HEK293 (cell line): ENCODE data around the gene MTHFS.

Source experiments
- GLIS1 ChIP-seq: fragments of 450-650 bp; formaldehyde crosslinking; IDR thresholded peaks from 2 replicates; pipeline ENCODE4 v1.5.1; 2016; ENCODE audit warnings: missing biosample characterization, missing genetic modification characterization
- OVOL3 ChIP-seq: fragments of 450-650 bp; formaldehyde crosslinking; IDR thresholded peaks from 2 replicates; pipeline ENCODE4 v1.5.1; 2016; ENCODE audit warnings: missing biosample characterization, missing genetic modification characterization
- SCRT2 ChIP-seq: fragments of 450-650 bp; formaldehyde crosslinking; IDR thresholded peaks from 2 replicates; pipeline ENCODE4 v1.5.1; 2016; ENCODE audit warnings: missing biosample characterization, missing genetic modification characterization
- TCF7L2 ChIP-seq: IDR thresholded peaks from 2 replicates; pipeline ENCODE4 v1.6.1; 2011; ENCODE audit warnings: low read depth, mild to moderate bottlenecking, inconsistent platforms, low read length, moderate library complexity, borderline replicate concordance
- ZFP3 ChIP-seq: fragments of 450-650 bp; formaldehyde crosslinking; IDR thresholded peaks from 2 replicates; pipeline ENCODE4 v1.5.1; 2016; ENCODE audit warnings: low read depth, missing biosample characterization, missing genetic modification characterization
- ZNF174 ChIP-seq: fragments of 450-650 bp; formaldehyde crosslinking; IDR thresholded peaks from 2 replicates; pipeline ENCODE4 v1.5.0; 2017; ENCODE audit warnings: missing biosample characterization, mild to moderate bottlenecking, missing genetic modification characterization
- ZNF529 ChIP-seq: fragments of 450-650 bp; formaldehyde crosslinking; IDR thresholded peaks from 2 replicates; pipeline ENCODE4 v1.5.1; 2017; ENCODE audit warnings: missing genetic modification characterization, missing biosample characterization; ENCODE audit not compliant: insufficient replicate concordance
- ZNF561 ChIP-seq: fragments of 450-650 bp; IDR thresholded peaks from 2 replicates; pipeline ENCODE4 v1.5.1; 2018; ENCODE audit warnings: missing biosample characterization, missing genetic modification characterization, borderline replicate concordance
- ZNF610 ChIP-seq: fragments of 450-650 bp; formaldehyde crosslinking; IDR thresholded peaks from 2 replicates; pipeline ENCODE4 v1.5.1; 2016; ENCODE audit warnings: missing biosample characterization, missing genetic modification characterization, borderline replicate concordance
- ZNF747 ChIP-seq: fragments of 450-650 bp; formaldehyde crosslinking; IDR thresholded peaks from 2 replicates; pipeline ENCODE4 v1.5.1; 2016; ENCODE audit warnings: missing biosample characterization, missing genetic modification characterization
- ZNF776 ChIP-seq: fragments of 450-650 bp; formaldehyde crosslinking; IDR thresholded peaks from 2 replicates; pipeline ENCODE4 v1.5.0; 2017; ENCODE audit warnings: missing biosample characterization, missing genetic modification characterization, borderline replicate concordance
- TF ChIP-seq, protein P1 (sequence below): fragments of 450-650 bp; formaldehyde crosslinking; IDR thresholded peaks from 2 replicates; pipeline ENCODE4 v1.5.1; 2016; ENCODE audit warnings: missing biosample characterization, missing genetic modification characterization
- TF ChIP-seq, protein P2 (sequence below): fragments of 450-650 bp; formaldehyde crosslinking; optimal IDR thresholded peaks from 2 replicates; pipeline ENCODE3; 2016; ENCODE audit warnings: missing biosample characterization, mild to moderate bottlenecking, missing genetic modification characterization
- TF ChIP-seq, protein P3 (sequence below): fragments of 450-650 bp; formaldehyde crosslinking; IDR thresholded peaks from 2 replicates; pipeline ENCODE4 v1.5.1; 2016; ENCODE audit warnings: missing biosample characterization, missing genetic modification characterization

DNA sequence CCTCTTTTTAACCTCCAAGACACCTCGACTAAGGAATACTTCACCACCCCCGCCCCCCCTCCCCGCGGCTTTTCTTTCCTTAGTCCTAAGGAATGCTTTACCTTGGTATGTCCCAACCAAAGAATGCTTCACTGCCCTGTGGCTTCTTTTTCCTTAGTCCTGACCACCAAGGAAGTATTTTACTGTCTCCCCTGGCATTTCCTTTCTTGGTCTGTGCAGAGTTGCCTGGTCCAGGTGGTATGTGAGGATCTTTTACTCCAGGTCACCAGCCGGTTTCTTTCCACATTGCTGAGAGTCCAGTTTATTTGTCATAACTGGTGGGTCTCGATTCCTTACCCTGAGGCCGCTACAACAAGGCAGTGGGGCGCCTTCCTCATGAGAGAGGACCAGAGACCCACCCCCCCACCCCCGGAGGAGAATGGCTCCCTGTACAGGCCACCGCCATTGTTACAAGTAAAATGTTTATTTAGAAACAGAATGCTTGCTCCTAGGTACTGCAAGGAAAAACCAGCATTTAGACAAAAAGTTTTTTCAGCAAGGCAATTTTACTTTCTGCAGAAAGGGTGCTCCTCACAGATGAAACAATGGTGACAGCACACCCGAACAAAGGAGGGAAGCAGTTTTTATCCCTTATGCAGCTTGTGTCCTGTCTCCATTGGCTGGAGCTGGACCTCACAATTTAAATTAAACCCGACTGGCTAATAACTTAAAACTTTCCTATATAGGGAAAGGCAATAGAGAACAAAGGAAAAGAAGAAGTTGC, 23.1 kb upstream of the MTHFS start:
- TF ChIP-seq ZNF776 (tag by site-specific recombination): no peak
- TF ChIP-seq, protein P1, sequence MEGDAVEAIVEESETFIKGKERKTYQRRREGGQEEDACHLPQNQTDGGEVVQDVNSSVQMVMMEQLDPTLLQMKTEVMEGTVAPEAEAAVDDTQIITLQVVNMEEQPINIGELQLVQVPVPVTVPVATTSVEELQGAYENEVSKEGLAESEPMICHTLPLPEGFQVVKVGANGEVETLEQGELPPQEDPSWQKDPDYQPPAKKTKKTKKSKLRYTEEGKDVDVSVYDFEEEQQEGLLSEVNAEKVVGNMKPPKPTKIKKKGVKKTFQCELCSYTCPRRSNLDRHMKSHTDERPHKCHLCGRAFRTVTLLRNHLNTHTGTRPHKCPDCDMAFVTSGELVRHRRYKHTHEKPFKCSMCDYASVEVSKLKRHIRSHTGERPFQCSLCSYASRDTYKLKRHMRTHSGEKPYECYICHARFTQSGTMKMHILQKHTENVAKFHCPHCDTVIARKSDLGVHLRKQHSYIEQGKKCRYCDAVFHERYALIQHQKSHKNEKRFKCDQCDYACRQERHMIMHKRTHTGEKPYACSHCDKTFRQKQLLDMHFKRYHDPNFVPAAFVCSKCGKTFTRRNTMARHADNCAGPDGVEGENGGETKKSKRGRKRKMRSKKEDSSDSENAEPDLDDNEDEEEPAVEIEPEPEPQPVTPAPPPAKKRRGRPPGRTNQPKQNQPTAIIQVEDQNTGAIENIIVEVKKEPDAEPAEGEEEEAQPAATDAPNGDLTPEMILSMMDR (tag by site-specific recombination): no peak
- TF ChIP-seq TCF7L2: no peak
- no peak for TF ChIP-seq ZNF561
- TF ChIP-seq ZFP3: no peak
- TF ChIP-seq GLIS1: no peak
- TF ChIP-seq ZNF174: no peak
- TF ChIP-seq OVOL3 (tag by site-specific recombination): no peak
- no peak for TF ChIP-seq ZNF610
- no peak for TF ChIP-seq ZNF529
- TF ChIP-seq, protein P2, sequence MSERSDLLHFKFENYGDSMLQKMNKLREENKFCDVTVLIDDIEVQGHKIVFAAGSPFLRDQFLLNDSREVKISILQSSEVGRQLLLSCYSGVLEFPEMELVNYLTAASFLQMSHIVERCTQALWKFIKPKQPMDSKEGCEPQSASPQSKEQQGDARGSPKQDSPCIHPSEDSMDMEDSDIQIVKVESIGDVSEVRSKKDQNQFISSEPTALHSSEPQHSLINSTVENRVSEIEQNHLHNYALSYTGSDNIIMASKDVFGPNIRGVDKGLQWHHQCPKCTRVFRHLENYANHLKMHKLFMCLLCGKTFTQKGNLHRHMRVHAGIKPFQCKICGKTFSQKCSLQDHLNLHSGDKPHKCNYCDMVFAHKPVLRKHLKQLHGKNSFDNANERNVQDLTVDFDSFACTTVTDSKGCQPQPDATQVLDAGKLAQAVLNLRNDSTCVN: no peak
- TF ChIP-seq SCRT2 (tag by site-specific recombination): no peak
- TF ChIP-seq ZNF747 (tag by site-specific recombination): no peak
- TF ChIP-seq, protein P3, sequence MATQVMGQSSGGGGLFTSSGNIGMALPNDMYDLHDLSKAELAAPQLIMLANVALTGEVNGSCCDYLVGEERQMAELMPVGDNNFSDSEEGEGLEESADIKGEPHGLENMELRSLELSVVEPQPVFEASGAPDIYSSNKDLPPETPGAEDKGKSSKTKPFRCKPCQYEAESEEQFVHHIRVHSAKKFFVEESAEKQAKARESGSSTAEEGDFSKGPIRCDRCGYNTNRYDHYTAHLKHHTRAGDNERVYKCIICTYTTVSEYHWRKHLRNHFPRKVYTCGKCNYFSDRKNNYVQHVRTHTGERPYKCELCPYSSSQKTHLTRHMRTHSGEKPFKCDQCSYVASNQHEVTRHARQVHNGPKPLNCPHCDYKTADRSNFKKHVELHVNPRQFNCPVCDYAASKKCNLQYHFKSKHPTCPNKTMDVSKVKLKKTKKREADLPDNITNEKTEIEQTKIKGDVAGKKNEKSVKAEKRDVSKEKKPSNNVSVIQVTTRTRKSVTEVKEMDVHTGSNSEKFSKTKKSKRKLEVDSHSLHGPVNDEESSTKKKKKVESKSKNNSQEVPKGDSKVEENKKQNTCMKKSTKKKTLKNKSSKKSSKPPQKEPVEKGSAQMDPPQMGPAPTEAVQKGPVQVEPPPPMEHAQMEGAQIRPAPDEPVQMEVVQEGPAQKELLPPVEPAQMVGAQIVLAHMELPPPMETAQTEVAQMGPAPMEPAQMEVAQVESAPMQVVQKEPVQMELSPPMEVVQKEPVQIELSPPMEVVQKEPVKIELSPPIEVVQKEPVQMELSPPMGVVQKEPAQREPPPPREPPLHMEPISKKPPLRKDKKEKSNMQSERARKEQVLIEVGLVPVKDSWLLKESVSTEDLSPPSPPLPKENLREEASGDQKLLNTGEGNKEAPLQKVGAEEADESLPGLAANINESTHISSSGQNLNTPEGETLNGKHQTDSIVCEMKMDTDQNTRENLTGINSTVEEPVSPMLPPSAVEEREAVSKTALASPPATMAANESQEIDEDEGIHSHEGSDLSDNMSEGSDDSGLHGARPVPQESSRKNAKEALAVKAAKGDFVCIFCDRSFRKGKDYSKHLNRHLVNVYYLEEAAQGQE: no peak
